ENCODE results near the gene SPTBN1. TPM values are rescaled to one million over a fixed set of nuclear protein-coding genes. Genes with fewer than 3 reads are reported as not detected.

The SPTBN1 gene
- total and polyA plus RNA-seq, 9 of the 15 experiments (the other 6 are each of a cell fraction or from before 2014, with no cell fraction given), result 8.9 to 66.8 (median 31.4) TPM

DNA sequence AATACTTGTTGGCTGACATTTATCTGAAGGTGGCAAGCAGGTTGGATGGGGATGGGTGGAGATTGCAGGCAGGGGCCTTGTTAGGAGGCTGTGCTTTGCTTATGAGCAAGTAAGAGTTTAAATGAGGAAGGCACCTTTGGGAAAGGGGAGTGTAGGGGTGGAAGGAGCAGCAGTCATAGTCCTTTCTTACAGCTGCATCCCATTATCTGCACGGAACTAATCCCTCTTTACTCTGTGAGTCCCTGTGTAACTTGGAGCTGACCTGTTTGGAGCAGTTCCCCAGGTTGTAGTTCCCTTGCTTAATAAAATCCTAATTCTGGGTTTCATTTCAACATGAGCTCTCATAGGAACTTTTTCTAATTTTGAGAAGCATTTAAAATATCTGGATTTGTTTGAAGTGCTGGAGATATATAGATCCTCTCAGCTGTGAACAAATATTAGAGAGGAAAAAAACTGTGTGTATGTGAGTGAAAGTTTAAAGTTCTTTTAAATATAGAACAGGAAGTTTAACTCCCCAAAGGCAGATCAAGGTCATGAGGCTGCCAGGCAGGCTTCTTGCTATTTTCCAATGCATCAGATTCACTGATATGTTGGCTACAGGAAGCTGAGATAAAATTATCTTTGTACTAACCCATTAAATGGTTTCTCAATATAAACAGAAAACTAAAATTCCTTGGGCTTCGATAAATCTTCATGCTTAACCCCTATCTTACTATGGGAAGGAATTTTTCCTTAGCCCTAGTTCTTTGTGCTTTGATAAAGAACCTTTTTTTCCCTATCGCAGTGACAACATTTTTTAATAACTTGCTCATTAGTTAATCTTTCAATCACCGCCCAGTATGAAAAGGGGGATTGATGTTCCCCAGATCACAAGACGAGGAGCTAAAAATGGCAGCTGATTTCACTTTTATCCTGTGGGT lies 162.8 kb downstream of the SPTBN1 start:
- DNase-seq (ENCODE audit: extremely low read depth in 1 of 4, low spot score in 3 of 4) (no peak), ATAC-seq (no peak), FAIRE-seq (no peak)
- H3K9ac ChIP-seq (ENCODE audit: insufficient read depth in 1 of 2, low read depth in 2 of 2, low read length in 2 of 2), result no peak overlapping the region
- no peak overlapping the region for H3K27ac ChIP-seq (ENCODE audit: extremely low read depth, low read depth, low read length)
- BruUV-seq (replicated peaks), result no TSS peak
- 78% methylated on average over 5 of the region's 5 CpGs for WGBS (ENCODE audit: insufficient coverage, low coverage, missing lambda C conversion rate)
- no peaks in the 10 kb centered on the region for H3K27me3 ChIP-seq (ENCODE audit: control insufficient read depth in 2 of 2, insufficient read depth in 2 of 2, low read length in 2 of 2)
- peaks cover 85% of the 10 kb centered on the region for H3K36me3 ChIP-seq (ENCODE audit: control insufficient read depth, insufficient read depth, low read length)
- TF ChIP-seq, protein P1, sequence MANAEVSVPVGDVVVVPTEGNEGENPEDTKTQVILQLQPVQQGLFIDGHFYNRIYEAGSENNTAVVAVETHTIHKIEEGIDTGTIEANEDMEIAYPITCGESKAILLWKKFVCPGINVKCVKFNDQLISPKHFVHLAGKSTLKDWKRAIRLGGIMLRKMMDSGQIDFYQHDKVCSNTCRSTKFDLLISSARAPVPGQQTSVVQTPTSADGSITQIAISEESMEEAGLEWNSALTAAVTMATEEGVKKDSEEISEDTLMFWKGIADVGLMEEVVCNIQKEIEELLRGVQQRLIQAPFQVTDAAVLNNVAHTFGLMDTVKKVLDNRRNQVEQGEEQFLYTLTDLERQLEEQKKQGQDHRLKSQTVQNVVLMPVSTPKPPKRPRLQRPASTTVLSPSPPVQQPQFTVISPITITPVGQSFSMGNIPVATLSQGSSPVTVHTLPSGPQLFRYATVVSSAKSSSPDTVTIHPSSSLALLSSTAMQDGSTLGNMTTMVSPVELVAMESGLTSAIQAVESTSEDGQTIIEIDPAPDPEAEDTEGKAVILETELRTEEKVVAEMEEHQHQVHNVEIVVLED (CRISPR knock-in tag; IDR thresholded peaks at IDR 0.05), result no peak
- no peak for TF ChIP-seq RBFOX2 (IDR thresholded peaks at IDR 0.05; ENCODE audit: low read depth, low read length)
- no peak for TF ChIP-seq GATAD2B (IDR thresholded peaks at IDR 0.05; ENCODE audit: borderline replicate concordance)
- H4K20me1 ChIP-seq (replicated peaks; ENCODE audit: control insufficient read depth, insufficient read depth, low read length), result no peaks in the 10 kb centered on the region
- no peaks in the 10 kb centered on the region for H3K9me3 ChIP-seq (replicated peaks; ENCODE audit: control insufficient read depth, insufficient read depth, low read depth, low read length)
- H3K4me3 ChIP-seq, result no peak overlapping the region
- H3K4me1 ChIP-seq (replicated peaks in 1 of 2; ENCODE audit: control insufficient read depth in 2 of 2, insufficient read depth in 2 of 2, low read length in 2 of 2), result peaks cover 0 to 8% of the 10 kb centered on the region in 2 experiments; a peak in 1 of 5 replicates
- in situ Hi-C loops (cut with MboI), result no loop called here
- CTCF ChIA-PET (ENCODE audit: low intra/inter-chr PET ratio), result no interaction called here
- POLR2A ChIA-PET, result interaction anchor here (0.5 kb wide), 1 partner anchor 118 kb away, joined by 3 read pairs; no protein-coding TSS in a partner anchor
- no peak overlapping the region for H2AFZ ChIP-seq (ENCODE audit: low read depth, low read length)
- H3K9me1 ChIP-seq (ENCODE audit: control insufficient read depth, insufficient read depth, low read length), result no peaks in the 10 kb centered on the region
- H3K4me2 ChIP-seq (ENCODE audit: insufficient read depth, low read length), result no peak overlapping the region
- no peaks in the 10 kb centered on the region for H3K79me2 ChIP-seq (ENCODE audit: control insufficient read depth, insufficient read depth, low read length)
- intact Hi-C loops (cut with micrococcal nuclease), result no loop called here

All from K562 (cell line).